HepG2 (cell line): Measurements from ENCODE around the gene RGS10. TPM values are rescaled to one million over a fixed set of nuclear protein-coding genes. Genes with fewer than 3 reads are reported as not detected.

Experiments used
- ATF7-NPFF ChIP-seq: sonication (generic); formaldehyde crosslinking; IDR thresholded peaks from 2 replicates; pipeline ENCODE4 v1.8.1; 2023; ENCODE audit warnings: mild to moderate bottlenecking, low read depth, missing genetic modification reagents, moderate library complexity
- BCL6 ChIP-seq: IDR thresholded peaks from 2 replicates; pipeline ENCODE4 v1.6.1; 2016; ENCODE audit warnings: missing genetic modification reagents, missing compliant biosample characterization
- CBX2 ChIP-seq, 2 experiments: fragments of 200-600 bp in 1 of 2; sonication (generic); formaldehyde crosslinking in 1 of 2; IDR thresholded peaks; 2 replicates each; pipeline versions ENCODE4 v1.7.0 to v1.8.1; 2018 to 2022; ENCODE audit warnings: low read depth in 2 of 2, low read length in 1 of 2, mild to moderate bottlenecking in 1 of 2, missing genetic modification reagents in 1 of 2
- E2F1 ChIP-seq: sonication (generic); formaldehyde crosslinking; IDR thresholded peaks from 2 replicates; pipeline ENCODE4 v1.5.0; 2020; ENCODE audit warnings: missing genetic modification reagents
- HNRNPH1 ChIP-seq: fragments of 200-400 bp; formaldehyde crosslinking; optimal IDR thresholded peaks from 2 replicates; pipeline ENCODE3; 2017; ENCODE audit warnings: mild to moderate bottlenecking, low read depth, low read length
- IRF2 ChIP-seq: IDR thresholded peaks from 2 replicates; pipeline ENCODE4 v1.6.1; 2018; ENCODE audit warnings: missing genetic modification reagents, missing compliant biosample characterization
- KLF11 ChIP-seq: IDR thresholded peaks from 2 replicates; pipeline ENCODE4 v1.6.1; 2016; ENCODE audit warnings: missing compliant biosample characterization
- MATR3 ChIP-seq: sonication (generic); formaldehyde crosslinking; IDR thresholded peaks from 2 replicates; pipeline ENCODE4 v1.4.0; 2020; ENCODE audit warnings: missing genetic modification reagents
- ONECUT2 ChIP-seq: sonication (generic); formaldehyde crosslinking; IDR thresholded peaks from 2 replicates; pipeline ENCODE4 v1.4.0; 2020; ENCODE audit warnings: missing genetic modification reagents
- PITX1 ChIP-seq: sonication (generic); formaldehyde crosslinking; IDR thresholded peaks from 2 replicates; pipeline ENCODE4 v1.5.1; 2020; ENCODE audit warnings: mild to moderate bottlenecking, missing genetic modification reagents
- SAP130 ChIP-seq: IDR thresholded peaks from 2 replicates; pipeline ENCODE4 v1.6.1; 2016; ENCODE audit warnings: low read depth
- SRY ChIP-seq: sonication (generic); formaldehyde crosslinking; IDR thresholded peaks from 2 replicates; pipeline ENCODE4 v1.8.0; 2022; ENCODE audit warnings: mild to moderate bottlenecking, missing genetic modification reagents
- ZBTB43 ChIP-seq: sonication (generic); formaldehyde crosslinking; conservative IDR thresholded peaks from 2 replicates; pipeline ENCODE4 v1.4.0; 2020; ENCODE audit warnings: missing genetic modification reagents
- ZNF280D ChIP-seq: sonication (generic); formaldehyde crosslinking; IDR thresholded peaks from 2 replicates; pipeline ENCODE4 v1.5.1; 2020; ENCODE audit warnings: mild to moderate bottlenecking, missing genetic modification reagents
- ZNF446 ChIP-seq: sonication (generic); formaldehyde crosslinking; IDR thresholded peaks from 2 replicates; pipeline ENCODE4 v1.5.0; 2020; ENCODE audit warnings: mild to moderate bottlenecking, missing genetic modification reagents
- ZNF574 ChIP-seq: sonication (generic); formaldehyde crosslinking; IDR thresholded peaks from 2 replicates; pipeline ENCODE4 v1.4.0; 2020; ENCODE audit warnings: missing genetic modification reagents
- ZNF597 ChIP-seq: sonication (generic); formaldehyde crosslinking; IDR thresholded peaks from 2 replicates; pipeline ENCODE4 v1.5.0; 2020; ENCODE audit warnings: missing genetic modification reagents
- ZNF670 ChIP-seq: sonication (generic); formaldehyde crosslinking; IDR thresholded peaks from 2 replicates; pipeline ENCODE4 v1.8.0; 2022; ENCODE audit warnings: mild to moderate bottlenecking, missing genetic modification reagents, borderline replicate concordance
- ZSCAN20 ChIP-seq: sonication (generic); formaldehyde crosslinking; IDR thresholded peaks from 2 replicates; pipeline ENCODE4 v1.4.0; 2020; ENCODE audit warnings: missing genetic modification reagents, mild to moderate bottlenecking, borderline replicate concordance
- polyA plus RNA-seq, 8 experiments: library from polyadenylated mRNA; depleted of rRNA in 3 of 8; stranded (reverse) in 7 of 8; unstranded in 1 of 8; fragments of >200 nt; fragmentation: Illumina TruSeq in 4 of 8; extraction: Trizol in 4 of 8; gene quantifications; 2 replicates each; pipeline versions ENCODE4 v1.2.1 to v1.2.3, GENCODE V29; 2011 to 2016; ENCODE audit warnings: low read depth in 4 of 8, missing spikeins in 1 of 8, mixed read lengths in 1 of 8; ENCODE audit not compliant: insufficient read depth in 1 of 8
- total RNA-seq, 5 experiments: library from RNA; depleted of rRNA; stranded (reverse); fragments of >200 nt; fragmentation: Illumina TruSeq; extraction: Trizol; gene quantifications; 2 replicates each; pipeline ENCODE4 v1.2.3, GENCODE V29; 2016; ENCODE audit warnings: low read depth in 1 of 5

The RGS10 gene
- total and polyA plus RNA-seq, 2 of the 13 experiments (the other 11 are each of a cell fraction or from before 2014, with no cell fraction given): 1.7 to 5.1 TPM

GRCh38 chr10:119542357-119542987 is at the start of gene RGS10 (continued):
- TF ChIP-seq ZNF574 (CRISPR knock-in tag): no peak
- TF ChIP-seq ATF7-NPFF: no peak; the same call in 1 of the 2 replicates
- TF ChIP-seq ZBTB43 (CRISPR knock-in tag): no peak
- no peak for TF ChIP-seq SRY (CRISPR knock-in tag)
- TF ChIP-seq ZNF280D: no peak
- TF ChIP-seq KLF11: no peak
- no peak for TF ChIP-seq E2F1 (CRISPR knock-in tag)
- no peak for TF ChIP-seq PITX1 (CRISPR knock-in tag)
- no peak for TF ChIP-seq IRF2 (CRISPR knock-in tag)
- TF ChIP-seq CBX2 (IDR thresholded peaks at IDR 0.05; ENCODE audit: low read depth, low read length): no peak
- TF ChIP-seq CBX2 (CRISPR knock-in tag; IDR thresholded peaks at IDR 0.05; ENCODE audit: low read depth): no peak
- TF ChIP-seq SAP130: 0 out of 2 replicates have a peak, but pooled peaks have one; percentile 13
- no peak for TF ChIP-seq MATR3
- no peak for TF ChIP-seq ONECUT2 (CRISPR knock-in tag)
- TF ChIP-seq ZNF597 (CRISPR knock-in tag): no peak
- no peak for TF ChIP-seq ZSCAN20 (CRISPR knock-in tag)
- TF ChIP-seq HNRNPH1: no peak
- no peak for TF ChIP-seq BCL6
- TF ChIP-seq ZNF446: no peak
- no peak for TF ChIP-seq ZNF670 (CRISPR knock-in tag)
